ENCODE data around the gene CSTB.

GRCh38 chr21:43770066-43770655 lies 5.9 kb downstream of the CSTB start:
- TF ChIP-seq CTCF (IDR thresholded peaks at IDR 0.05; ENCODE audit: low read length), result no peak
- TF ChIP-seq EZH2 (optimal IDR thresholded peaks at IDR 0.05; ENCODE audit: low read depth, low read length), result no peak
- TF ChIP-seq EZH2phosphoT487 (IDR thresholded peaks at IDR 0.05; ENCODE audit: low read length), result no peak

Measured in MM.1S (cell line).